ENCODE results near the gene POLD3. TPM values are rescaled to one million over a fixed set of nuclear protein-coding genes. Genes with fewer than 3 reads are reported as not detected.

The POLD3 gene
- total and polyA plus RNA-seq, 10 of the 15 experiments (the other 5 are each of a cell fraction or from before 2014, with no cell fraction given), result 23.8 to 63.7 (median 38.7) TPM

GRCh38 chr11:74559934-74560309 lies 32.5 kb upstream of the POLD3 start:
- intact Hi-C loops (cut with micrococcal nuclease; ENCODE audit: unreplicated experiment) (no loop called here), in situ Hi-C loops (cut with MboI) (no loop called here)
- H3K9me3 ChIP-seq (replicated peaks; ENCODE audit: control insufficient read depth, insufficient read depth, low read length), result no peaks in the 10 kb centered on the region
- no peaks in the 10 kb centered on the region for H3K4me1 ChIP-seq (ENCODE audit: control insufficient read depth, insufficient read depth, low read length)
- H3K27me3 ChIP-seq (replicated peaks in 1 of 2; ENCODE audit: control insufficient read depth in 2 of 2, insufficient read depth in 2 of 2, low read length in 1 of 2), result no peaks in the 10 kb centered on the region
- ChIA-PET POLR2A (no interaction called here), SMC1A (ENCODE audit: uncharacterized antibody, unreplicated experiment) (no interaction called here), RAD21 (ENCODE audit: unreplicated experiment) (no interaction called here), CTCF (no interaction called here)
- 3% methylated on average over 2 of the region's 2 CpGs for WGBS (ENCODE audit: insufficient coverage, insufficient replicate concordance, low lambda C conversion rate, missing lambda C conversion rate)
- ATAC-seq (no peak), DNase-seq (ENCODE audit: low read depth, low spot score) (no peak), FAIRE-seq (no peak)
- H2AFZ ChIP-seq (ENCODE audit: control insufficient read depth, low read depth, low read length), result no peak overlapping the region
- H3K27ac ChIP-seq (ENCODE audit: control insufficient read depth, insufficient read depth), result no peak overlapping the region
- H3K79me2 ChIP-seq (ENCODE audit: control insufficient read depth, insufficient read depth, low read length), result no peaks in the 10 kb centered on the region
- H3K4me3 ChIP-seq, result no peak overlapping the region
- BruUV-seq (replicated peaks), result no TSS peak
- H3K36me3 ChIP-seq (ENCODE audit: control insufficient read depth in 2 of 2, insufficient read depth in 2 of 2, low read length in 1 of 2), result no peaks in the 10 kb centered on the region
- no peaks in the 10 kb centered on the region for H4K20me1 ChIP-seq (ENCODE audit: control insufficient read depth, insufficient read depth)
- no peak overlapping the region for H3K4me2 ChIP-seq (ENCODE audit: control insufficient read depth, insufficient read depth)
- TF ChIP-seq SMAD1 (IDR thresholded peaks at IDR 0.05; ENCODE audit: low read depth, partially characterized antibody) (no peak), CHD1 (IDR thresholded peaks at IDR 0.05; ENCODE audit: low read depth, low read length) (no peak), CHD2 (IDR thresholded peaks at IDR 0.05; ENCODE audit: borderline replicate concordance, low read depth, low read length) (no peak), CREB1 (IDR thresholded peaks at IDR 0.05; ENCODE audit: low read depth) (no peak)
- TF ChIP-seq, protein P1, sequence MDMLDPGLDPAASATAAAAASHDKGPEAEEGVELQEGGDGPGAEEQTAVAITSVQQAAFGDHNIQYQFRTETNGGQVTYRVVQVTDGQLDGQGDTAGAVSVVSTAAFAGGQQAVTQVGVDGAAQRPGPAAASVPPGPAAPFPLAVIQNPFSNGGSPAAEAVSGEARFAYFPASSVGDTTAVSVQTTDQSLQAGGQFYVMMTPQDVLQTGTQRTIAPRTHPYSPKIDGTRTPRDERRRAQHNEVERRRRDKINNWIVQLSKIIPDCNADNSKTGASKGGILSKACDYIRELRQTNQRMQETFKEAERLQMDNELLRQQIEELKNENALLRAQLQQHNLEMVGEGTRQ (IDR thresholded peaks at IDR 0.05; ENCODE audit: borderline replicate concordance, low read depth, low read length), result no peak
- H3K9ac ChIP-seq (ENCODE audit: control insufficient read depth, insufficient read depth, low read length), result no peak overlapping the region

DNA sequence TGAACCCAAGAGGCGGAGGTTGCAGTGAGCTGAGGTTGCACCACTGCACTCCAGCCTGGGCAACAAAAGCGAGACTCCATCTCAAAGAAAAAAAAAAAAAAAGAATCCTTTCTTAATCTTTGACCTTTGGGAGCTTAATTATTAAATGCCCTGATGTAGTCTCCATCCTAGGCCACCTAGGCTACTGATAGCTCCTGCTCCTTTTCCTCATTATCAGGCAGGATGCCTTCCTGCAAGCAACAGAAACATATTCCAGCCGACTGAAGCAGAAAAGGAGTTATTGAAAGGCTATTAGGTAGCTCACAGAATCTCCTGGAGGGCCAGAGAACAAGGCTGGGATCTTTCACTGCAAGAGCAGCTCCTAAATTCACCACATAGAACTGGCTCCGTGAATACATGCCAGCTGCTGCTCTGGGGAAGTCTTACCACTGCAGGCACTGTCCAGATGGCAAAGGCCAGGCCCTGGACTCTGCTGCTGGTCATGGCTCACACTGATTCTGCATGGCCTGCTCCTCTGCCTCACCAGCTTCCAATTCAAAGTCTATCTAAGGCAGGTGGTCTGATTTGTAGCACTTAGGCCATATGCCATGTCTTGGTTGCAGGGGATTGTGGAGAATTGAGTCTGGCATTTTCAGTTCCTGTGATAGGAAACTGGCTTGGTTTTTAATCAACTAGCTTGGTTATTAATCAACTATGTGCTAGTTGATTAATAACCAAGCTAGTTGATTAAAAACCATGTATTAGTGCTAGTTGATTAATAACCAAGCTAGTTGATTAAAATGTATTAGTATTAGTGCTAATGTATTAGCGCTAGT lies 26.0 kb upstream of the POLD3 start:
- Histone ChIP-seq H3K36me3 (ENCODE audit: control insufficient read depth in 2 of 2, insufficient read depth in 2 of 2, low read length in 1 of 2) (no peaks in the 10 kb centered on the region), H2AFZ (ENCODE audit: control insufficient read depth, low read depth, low read length) (no peak overlapping the region), H3K4me2 (ENCODE audit: control insufficient read depth, insufficient read depth) (no peak overlapping the region), H3K27me3 (replicated peaks in 1 of 2; ENCODE audit: control insufficient read depth in 2 of 2, insufficient read depth in 2 of 2, low read length in 1 of 2) (no peaks in the 10 kb centered on the region), H3K79me2 (ENCODE audit: control insufficient read depth, insufficient read depth, low read length) (no peaks in the 10 kb centered on the region), H4K20me1 (ENCODE audit: control insufficient read depth, insufficient read depth) (no peaks in the 10 kb centered on the region), H3K4me3 (no peak overlapping the region), H3K9me3 (replicated peaks; ENCODE audit: control insufficient read depth, insufficient read depth, low read length) (no peaks in the 10 kb centered on the region), H3K9ac (ENCODE audit: control insufficient read depth, insufficient read depth, low read length) (no peak overlapping the region), H3K4me1 (ENCODE audit: control insufficient read depth, insufficient read depth, low read length) (no peaks in the 10 kb centered on the region), H3K27ac (ENCODE audit: control insufficient read depth, insufficient read depth) (no peak overlapping the region)
- CTCF ChIA-PET, result interaction anchor here (0.6 to 4.0 kb wide), 7 partner anchors 9 to 311 kb away, joined by 3 to 62 read pairs (median 5); no protein-coding TSS in a partner anchor
- RAD21 ChIA-PET (ENCODE audit: unreplicated experiment), result interaction anchor here (1.0 to 2.0 kb wide), 3 partner anchors 113 to 177 kb away, joined by 3 to 5 read pairs (median 4); no protein-coding TSS in a partner anchor
- no peak for FAIRE-seq
- intact Hi-C loops (cut with micrococcal nuclease; ENCODE audit: unreplicated experiment), result no loop called here
- DNase-seq (ENCODE audit: low read depth, low spot score), result no peak
- POLR2A ChIA-PET, result no interaction called here
- ATAC-seq, result no peak
- TF ChIP-seq BCL11A (IDR thresholded peaks at IDR 0.05; ENCODE audit: low read depth, low read length), result no peak
- TF ChIP-seq RAD21 (IDR thresholded peaks at IDR 0.05; ENCODE audit: insufficient read depth, low read depth, low read length), result no peak
- 34% methylated on average over 5 of the region's 5 CpGs for WGBS (ENCODE audit: insufficient coverage, insufficient replicate concordance, low lambda C conversion rate, missing lambda C conversion rate)
- no TSS peak for BruUV-seq (replicated peaks)
- in situ Hi-C loops (cut with MboI), result no loop called here
- SMC1A ChIA-PET (ENCODE audit: uncharacterized antibody, unreplicated experiment), result interaction anchor here (0.7 to 9.1 kb wide), 6 partner anchors 11 to 539 kb away, joined by 3 to 66 read pairs (median 4); no protein-coding TSS in a partner anchor
